Breast epithelium (tissue), 4 donors: ENCODE results near the gene ESRRG. TPM values are rescaled to one million over a fixed set of nuclear protein-coding genes. Genes with fewer than 3 reads are reported as not detected.

ENCODE experiments used
- DNase-seq, 2 donors: peaks; one replicate each; pipeline ENCODE4 v3.0.0-alpha.2; 2019; ENCODE audit warnings: low spot score in 2 of 2
- H3K27ac ChIP-seq, 2 donors: fragments of 200-600 bp; sonication (generic) in 1 of 2; one replicate each; pipeline ENCODE4 v1.5.1; 2016 to 2019; ENCODE audit warnings: mild to moderate bottlenecking in 1 of 2
- H3K27me3 ChIP-seq, 2 donors: fragments of 200-600 bp; sonication (generic) in 1 of 2; one replicate each; pipeline versions ENCODE4 v1.5.1 to v1.6.0; 2017 to 2019; ENCODE audit warnings: control low read depth in 1 of 2, mild to moderate bottlenecking in 1 of 2
- H3K36me3 ChIP-seq: fragments of 200-600 bp; one replicate; pipeline ENCODE4 v1.5.1; 2019
- H3K4me1 ChIP-seq, 2 donors: fragments of 200-600 bp; sonication (generic); one replicate each; pipeline ENCODE4 v1.5.1; 2016 to 2019; ENCODE audit warnings: control low read depth in 1 of 2
- H3K4me3 ChIP-seq, 3 donors: fragments of 200-600 bp; sonication (generic); 1 replicate in 2 of 3; 2 replicates in 1 of 3; pipeline ENCODE4 v1.5.1; 2016 to 2019; ENCODE audit warnings: mild to moderate bottlenecking in 3 of 3, moderate library complexity in 2 of 3
- H3K9me3 ChIP-seq, 2 donors: fragments of 200-600 bp; sonication (generic) in 1 of 2; one replicate each; pipeline ENCODE4 v1.5.1; 2016 to 2019; ENCODE audit warnings: control low read depth in 1 of 2
- POLR2A ChIP-seq: fragments of 450-650 bp; IDR thresholded peaks from one replicate; pipeline ENCODE4 v1.6.1; 2016; ENCODE audit warnings: antibody characterized with exemption, mild to moderate bottlenecking, moderate library complexity
- POLR2AphosphoS5 ChIP-seq, 3 donors: sonication (generic); formaldehyde crosslinking; IDR thresholded peaks; one replicate each; pipeline ENCODE4 v1.6.1; 2017; ENCODE audit warnings: antibody characterized with exemption in 3 of 3
- intact Hi-C: fragments of 100-400 bp; cut with DNase I; formaldehyde crosslinking; loops from one replicate; pipeline ENCODE4 v1.15.1; 2023; ENCODE audit warnings: low total_unique reads
- total RNA-seq, 3 donors: library from RNA; depleted of rRNA; stranded (reverse); fragments of >200 nt; gene quantifications; one replicate each; pipeline ENCODE4 v1.1.0, GENCODE V29; 2016
- TF ChIP-seq, protein P1 (sequence below), 3 donors: fragments of 450-650 bp; IDR thresholded peaks; one replicate each; pipeline ENCODE4 v1.5.1; 2016 to 2017; ENCODE audit warnings: antibody characterized with exemption in 3 of 3, mild to moderate bottlenecking in 3 of 3, moderate library complexity in 3 of 3

The ESRRG gene
- total RNA-seq, 3 donors from 2014 or later: 0.16 to 9.1 (median 5.6) TPM

DNA sequence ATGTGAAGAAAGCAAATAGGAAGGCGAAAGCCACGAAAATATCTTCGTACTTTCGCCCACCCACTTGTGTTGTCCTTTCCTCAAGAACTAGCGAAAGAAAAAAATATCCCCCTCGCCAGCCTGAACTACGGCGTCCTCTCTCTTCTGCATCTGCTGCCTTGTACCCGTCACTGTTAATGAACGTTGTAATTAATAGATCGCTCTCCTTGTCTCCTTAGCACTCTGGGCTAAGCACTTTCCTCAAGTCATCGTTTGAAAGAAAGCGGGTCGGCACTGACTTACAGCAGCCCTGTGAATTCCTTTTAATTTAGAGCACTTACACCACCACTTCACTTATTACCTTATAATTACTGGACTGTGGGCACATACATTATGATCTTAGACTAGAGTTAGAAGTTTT is 44.1 kb downstream of the ESRRG start:
- intact Hi-C loops: no loop called here
- Histone ChIP-seq H3K9me3 (no peaks in the 10 kb centered on the region), H3K4me1 (no peaks in the 10 kb centered on the region), H3K27ac (no peak overlapping the region), H3K27me3 (no peaks in the 10 kb centered on the region), H3K36me3 (no peaks in the 10 kb centered on the region), H3K4me3 (no peak overlapping the region)
- DNase-seq: no peak
- TF ChIP-seq POLR2A: no peak
- TF ChIP-seq, protein P1, sequence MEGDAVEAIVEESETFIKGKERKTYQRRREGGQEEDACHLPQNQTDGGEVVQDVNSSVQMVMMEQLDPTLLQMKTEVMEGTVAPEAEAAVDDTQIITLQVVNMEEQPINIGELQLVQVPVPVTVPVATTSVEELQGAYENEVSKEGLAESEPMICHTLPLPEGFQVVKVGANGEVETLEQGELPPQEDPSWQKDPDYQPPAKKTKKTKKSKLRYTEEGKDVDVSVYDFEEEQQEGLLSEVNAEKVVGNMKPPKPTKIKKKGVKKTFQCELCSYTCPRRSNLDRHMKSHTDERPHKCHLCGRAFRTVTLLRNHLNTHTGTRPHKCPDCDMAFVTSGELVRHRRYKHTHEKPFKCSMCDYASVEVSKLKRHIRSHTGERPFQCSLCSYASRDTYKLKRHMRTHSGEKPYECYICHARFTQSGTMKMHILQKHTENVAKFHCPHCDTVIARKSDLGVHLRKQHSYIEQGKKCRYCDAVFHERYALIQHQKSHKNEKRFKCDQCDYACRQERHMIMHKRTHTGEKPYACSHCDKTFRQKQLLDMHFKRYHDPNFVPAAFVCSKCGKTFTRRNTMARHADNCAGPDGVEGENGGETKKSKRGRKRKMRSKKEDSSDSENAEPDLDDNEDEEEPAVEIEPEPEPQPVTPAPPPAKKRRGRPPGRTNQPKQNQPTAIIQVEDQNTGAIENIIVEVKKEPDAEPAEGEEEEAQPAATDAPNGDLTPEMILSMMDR (IDR thresholded peaks at IDR 0.05): no peak
- TF ChIP-seq POLR2AphosphoS5 (IDR thresholded peaks at IDR 0.05): no peak

GRCh38 chr1:216670118-216670883 is 52.9 kb downstream of the ESRRG start:
- H3K27ac ChIP-seq: no peak overlapping the region
- H3K36me3 ChIP-seq: no peaks in the 10 kb centered on the region
- no peaks in the 10 kb centered on the region for H3K27me3 ChIP-seq
- DNase-seq: no peak
- H3K4me3 ChIP-seq: no peak overlapping the region
- TF ChIP-seq POLR2AphosphoS5 (IDR thresholded peaks at IDR 0.05): no peak
- H3K4me1 ChIP-seq: no peaks in the 10 kb centered on the region
- intact Hi-C loops: no loop called here
- no peaks in the 10 kb centered on the region for H3K9me3 ChIP-seq

- H3K9me3 ChIP-seq: no peaks in the 10 kb centered on the region
- H3K4me3 ChIP-seq: no peak overlapping the region
- H3K27ac ChIP-seq: no peak overlapping the region
- no peaks in the 10 kb centered on the region for H3K36me3 ChIP-seq
- no peaks in the 10 kb centered on the region for H3K4me1 ChIP-seq
- no peak for TF ChIP-seq POLR2AphosphoS5 (IDR thresholded peaks at IDR 0.05)
- no peak for TF ChIP-seq POLR2A
- TF ChIP-seq, protein P1 (IDR thresholded peaks at IDR 0.05): no peak
- H3K27me3 ChIP-seq: no peaks in the 10 kb centered on the region
- intact Hi-C loops: no loop called here
- DNase-seq: no peak
Measured at GRCh38 chr1:216666441-216666840, 56.8 kb downstream of the ESRRG start.

DNA sequence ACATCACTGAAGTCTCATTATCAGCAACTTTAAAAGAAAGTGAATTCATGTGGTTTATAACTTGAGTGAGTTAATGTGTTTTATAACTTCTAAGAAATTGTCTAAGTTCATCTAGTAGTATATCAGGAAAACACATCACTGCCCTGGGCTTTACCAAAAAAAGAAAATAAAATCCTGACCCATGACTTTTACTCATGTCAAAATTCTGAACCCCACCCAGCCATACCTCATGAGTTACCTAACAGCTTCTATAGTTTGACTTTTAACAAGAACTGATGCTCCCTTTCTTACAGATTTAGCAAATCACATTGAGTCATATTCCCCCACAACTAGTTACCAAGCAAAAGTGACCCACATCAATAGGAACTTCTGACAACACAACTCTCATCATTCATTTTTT is 57.4 kb downstream of the ESRRG start:
- no peaks in the 10 kb centered on the region for H3K36me3 ChIP-seq
- intact Hi-C loops: no loop called here

GRCh38 chr1:216665406-216665805 is 57.8 kb downstream of the ESRRG start:
- intact Hi-C loops: no loop called here
- Histone ChIP-seq H3K36me3 (no peaks in the 10 kb centered on the region), H3K4me3 (no peak overlapping the region), H3K27ac (no peak overlapping the region), H3K9me3 (no peaks in the 10 kb centered on the region), H3K27me3 (no peaks in the 10 kb centered on the region), H3K4me1 (no peaks in the 10 kb centered on the region)
- TF ChIP-seq, protein P1 (IDR thresholded peaks at IDR 0.05): no peak
- no peak for TF ChIP-seq POLR2AphosphoS5 (IDR thresholded peaks at IDR 0.05)
- no peak for TF ChIP-seq POLR2A
- DNase-seq: no peak

More for the DNA sequence above, 57.4 kb downstream of the ESRRG start:
- Histone ChIP-seq H3K4me1 (no peaks in the 10 kb centered on the region), H3K27me3 (no peaks in the 10 kb centered on the region), H3K9me3 (no peaks in the 10 kb centered on the region), H3K4me3 (no peak overlapping the region), H3K27ac (no peak overlapping the region)
- no peak for DNase-seq
- TF ChIP-seq, protein P1 (IDR thresholded peaks at IDR 0.05): no peak
- TF ChIP-seq POLR2AphosphoS5 (IDR thresholded peaks at IDR 0.05): no peak
- TF ChIP-seq POLR2A: no peak
